ENCODE measurements around the gene MAP1LC3A.

- TF ChIP-seq, protein P1, sequence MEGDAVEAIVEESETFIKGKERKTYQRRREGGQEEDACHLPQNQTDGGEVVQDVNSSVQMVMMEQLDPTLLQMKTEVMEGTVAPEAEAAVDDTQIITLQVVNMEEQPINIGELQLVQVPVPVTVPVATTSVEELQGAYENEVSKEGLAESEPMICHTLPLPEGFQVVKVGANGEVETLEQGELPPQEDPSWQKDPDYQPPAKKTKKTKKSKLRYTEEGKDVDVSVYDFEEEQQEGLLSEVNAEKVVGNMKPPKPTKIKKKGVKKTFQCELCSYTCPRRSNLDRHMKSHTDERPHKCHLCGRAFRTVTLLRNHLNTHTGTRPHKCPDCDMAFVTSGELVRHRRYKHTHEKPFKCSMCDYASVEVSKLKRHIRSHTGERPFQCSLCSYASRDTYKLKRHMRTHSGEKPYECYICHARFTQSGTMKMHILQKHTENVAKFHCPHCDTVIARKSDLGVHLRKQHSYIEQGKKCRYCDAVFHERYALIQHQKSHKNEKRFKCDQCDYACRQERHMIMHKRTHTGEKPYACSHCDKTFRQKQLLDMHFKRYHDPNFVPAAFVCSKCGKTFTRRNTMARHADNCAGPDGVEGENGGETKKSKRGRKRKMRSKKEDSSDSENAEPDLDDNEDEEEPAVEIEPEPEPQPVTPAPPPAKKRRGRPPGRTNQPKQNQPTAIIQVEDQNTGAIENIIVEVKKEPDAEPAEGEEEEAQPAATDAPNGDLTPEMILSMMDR (IDR thresholded peaks at IDR 0.05) = no peak
- no peak for TF ChIP-seq POLR2AphosphoS5 (IDR thresholded peaks at IDR 0.05)
These were observed 23.0 kb downstream of the MAP1LC3A start for GRCh38 chr20:34581341-34582184.
